GM12872 (cell line): ENCODE data around the gene CCBE1.

Source experiments
- TF ChIP-seq, protein P1 (sequence below): IDR thresholded peaks from 3 replicates; pipeline ENCODE4 v1.5.1; 2011; ENCODE audit warnings: low read depth, mild to moderate bottlenecking, low read length, moderate library complexity; ENCODE audit not compliant: insufficient read depth

The CCBE1 gene

DNA sequence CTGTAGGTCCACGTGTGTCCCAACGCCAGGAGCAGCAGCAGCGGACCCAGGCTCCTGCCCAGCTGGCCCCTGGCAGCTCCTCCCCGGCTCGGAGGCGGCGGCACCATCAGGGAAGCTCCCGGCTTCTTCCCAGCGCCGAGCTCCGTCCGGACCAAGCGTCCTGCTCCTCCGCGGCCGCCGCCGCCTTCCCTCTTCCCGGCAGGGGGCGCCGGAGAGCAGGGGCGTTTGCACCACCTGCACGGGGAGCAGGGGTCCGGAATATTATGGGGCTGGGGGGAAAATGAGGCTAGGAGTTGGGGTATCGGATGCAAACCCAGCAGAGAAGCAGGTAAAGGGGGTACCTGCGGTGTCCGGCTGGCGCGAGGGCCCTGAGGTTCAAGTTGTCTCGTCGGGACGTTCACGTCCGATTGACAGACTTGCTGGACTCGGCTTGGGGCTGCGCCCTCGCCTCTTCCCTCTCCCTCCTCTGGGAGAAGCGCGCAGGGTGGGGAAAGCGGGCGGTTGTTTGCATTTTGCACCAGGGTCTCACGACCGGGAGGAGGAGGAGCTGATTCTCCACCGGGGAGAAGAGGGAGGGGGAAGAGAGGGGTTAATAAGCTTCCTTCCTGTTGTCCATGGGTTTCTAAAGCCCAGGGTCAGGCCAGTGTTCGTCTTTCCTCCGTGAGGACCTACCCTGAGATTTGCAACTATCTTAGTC is at the start of gene CCBE1:
CCBE1 (minus strand) TSS at position 188 of the 697 bp plus-strand sequence.
- TF ChIP-seq, protein P1, sequence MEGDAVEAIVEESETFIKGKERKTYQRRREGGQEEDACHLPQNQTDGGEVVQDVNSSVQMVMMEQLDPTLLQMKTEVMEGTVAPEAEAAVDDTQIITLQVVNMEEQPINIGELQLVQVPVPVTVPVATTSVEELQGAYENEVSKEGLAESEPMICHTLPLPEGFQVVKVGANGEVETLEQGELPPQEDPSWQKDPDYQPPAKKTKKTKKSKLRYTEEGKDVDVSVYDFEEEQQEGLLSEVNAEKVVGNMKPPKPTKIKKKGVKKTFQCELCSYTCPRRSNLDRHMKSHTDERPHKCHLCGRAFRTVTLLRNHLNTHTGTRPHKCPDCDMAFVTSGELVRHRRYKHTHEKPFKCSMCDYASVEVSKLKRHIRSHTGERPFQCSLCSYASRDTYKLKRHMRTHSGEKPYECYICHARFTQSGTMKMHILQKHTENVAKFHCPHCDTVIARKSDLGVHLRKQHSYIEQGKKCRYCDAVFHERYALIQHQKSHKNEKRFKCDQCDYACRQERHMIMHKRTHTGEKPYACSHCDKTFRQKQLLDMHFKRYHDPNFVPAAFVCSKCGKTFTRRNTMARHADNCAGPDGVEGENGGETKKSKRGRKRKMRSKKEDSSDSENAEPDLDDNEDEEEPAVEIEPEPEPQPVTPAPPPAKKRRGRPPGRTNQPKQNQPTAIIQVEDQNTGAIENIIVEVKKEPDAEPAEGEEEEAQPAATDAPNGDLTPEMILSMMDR = peak; percentile 78

DNA sequence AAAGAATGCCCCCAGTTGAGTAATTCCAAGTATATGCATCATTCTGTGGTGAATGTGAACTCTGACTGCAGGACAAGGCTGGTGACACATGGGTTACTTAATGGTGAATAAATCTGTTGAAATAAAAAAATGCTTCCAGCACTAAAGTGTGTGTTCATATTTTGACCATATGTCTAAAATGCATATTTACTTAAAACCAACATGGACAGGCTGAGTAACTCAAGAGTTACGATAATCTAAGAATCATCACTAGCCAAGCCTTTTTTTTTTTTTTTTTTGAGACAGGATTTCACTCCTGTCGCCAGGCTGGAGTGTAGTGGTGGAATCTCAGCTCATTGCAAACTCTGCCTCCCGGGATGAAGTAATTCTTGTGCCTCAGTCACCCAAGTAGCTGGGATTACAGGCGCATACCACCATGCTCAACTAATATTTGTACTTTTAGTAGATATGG is 47.1 kb upstream of the CCBE1 start:
- TF ChIP-seq, protein P1 = no peak

DNA sequence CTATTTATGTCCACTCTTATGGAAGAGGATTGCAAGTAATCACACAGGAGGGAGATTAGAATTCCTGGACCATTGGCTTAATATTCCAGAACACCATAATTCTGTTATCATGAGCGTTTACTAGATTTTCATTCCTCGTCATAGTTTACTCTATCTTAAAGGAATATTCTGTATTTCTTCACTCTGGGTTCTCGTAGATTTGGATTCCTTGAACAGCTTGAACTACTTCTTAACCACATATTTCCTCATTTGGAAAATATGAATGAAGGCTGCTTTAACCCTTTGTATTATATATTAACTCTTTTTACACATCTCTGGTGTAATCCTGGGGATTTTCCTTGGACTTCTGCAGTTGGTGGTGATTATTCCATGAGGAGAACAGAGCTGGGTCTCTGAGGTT is 46.3 kb upstream of the CCBE1 start:
- TF ChIP-seq, protein P1 = no peak

DNA sequence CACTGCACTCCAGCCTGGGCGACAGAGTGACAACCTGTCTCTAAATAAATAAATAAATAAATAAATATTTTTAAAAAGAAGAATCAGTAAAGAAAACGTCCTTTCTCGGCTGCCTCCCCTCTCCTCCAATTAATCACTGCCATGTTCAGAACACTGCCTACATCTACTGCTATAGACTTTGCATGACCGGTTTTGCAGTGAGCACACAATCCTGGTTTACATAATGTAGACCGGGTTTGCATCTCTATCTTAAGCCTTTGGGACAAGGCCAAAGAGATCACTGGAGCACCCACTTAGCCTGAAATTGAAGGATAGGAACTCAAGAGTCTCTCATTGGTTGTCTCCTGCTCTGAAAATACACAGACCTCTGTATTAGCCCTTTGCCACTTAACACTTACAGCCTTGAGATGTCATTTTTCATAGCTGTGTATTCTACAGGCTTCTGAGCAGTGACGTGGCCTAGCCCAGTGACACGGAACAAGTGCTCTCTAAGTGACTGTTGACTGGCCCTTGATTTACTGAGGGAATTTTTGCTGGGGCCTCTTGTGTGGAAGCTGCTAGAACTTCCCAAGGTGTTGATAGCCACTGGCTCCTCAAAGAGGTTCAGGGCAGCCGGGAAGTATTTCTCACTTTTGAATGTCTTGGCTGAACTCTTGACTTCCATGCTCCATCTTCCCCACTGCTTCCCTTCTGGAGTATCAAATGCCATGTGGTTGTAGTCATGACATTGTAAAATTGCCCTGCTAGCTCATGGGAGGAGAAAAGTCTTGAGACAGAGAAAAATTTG is 45.3 kb upstream of the CCBE1 start:
- TF ChIP-seq, protein P1 = no peak

DNA sequence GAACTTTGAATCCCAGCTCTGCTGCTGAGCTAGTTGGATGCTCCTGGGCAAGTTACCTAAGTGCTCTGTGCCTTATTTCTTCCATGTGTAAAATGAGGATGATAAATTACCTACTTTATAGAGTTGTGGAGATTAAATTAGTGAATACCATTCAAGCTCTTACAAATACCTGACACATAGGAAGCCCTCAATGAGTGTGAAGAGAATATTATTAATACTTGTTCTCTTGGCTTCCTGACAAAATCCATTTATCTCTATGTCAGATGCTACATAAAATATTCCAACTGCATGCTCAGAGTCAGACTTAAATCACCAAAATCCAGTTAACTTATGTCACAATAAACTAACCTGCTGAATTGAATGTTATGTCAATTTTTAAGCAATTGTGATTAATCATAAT is 42.9 kb upstream of the CCBE1 start:
- TF ChIP-seq, protein P1 = no peak

DNA sequence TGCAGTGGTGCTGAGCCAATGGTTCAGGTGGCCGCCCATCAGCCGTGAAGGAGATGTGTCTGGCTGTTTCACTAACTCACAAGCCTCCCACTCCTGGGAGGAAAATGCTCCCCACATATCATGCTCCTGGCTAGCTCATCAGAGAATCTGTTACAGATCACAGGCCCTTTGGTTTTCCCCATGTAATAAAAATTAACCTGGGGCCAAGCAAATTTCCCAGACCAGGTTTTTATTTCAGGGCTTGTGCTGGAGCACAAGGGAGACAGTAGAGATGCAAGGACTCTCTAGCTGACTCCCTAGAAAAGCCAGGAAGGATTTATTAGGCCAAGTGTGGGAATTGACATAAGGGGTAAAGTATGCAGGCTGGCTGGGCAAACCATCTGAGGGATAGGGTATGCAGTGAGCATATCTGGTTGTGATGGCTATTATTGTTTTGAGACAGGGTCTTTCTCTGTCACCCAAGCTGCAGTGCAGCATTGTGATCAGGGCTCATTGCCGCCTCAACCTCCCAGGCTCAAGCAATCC is 40.6 kb upstream of the CCBE1 start:
- TF ChIP-seq, protein P1 = no peak

- TF ChIP-seq, protein P1 = no peak
Measured at GRCh38 chr18:59736061-59736460, 38.8 kb upstream of the CCBE1 start.
